Transverse colon (tissue), 4 donors: ENCODE results near the gene ANAPC2.

ENCODE experiments used
- EP300 ChIP-seq: sonication (generic); formaldehyde crosslinking; IDR thresholded peaks from one replicate; pipeline ENCODE4 v1.6.1; 2017; ENCODE audit warnings: antibody characterized with exemption, low read depth
- POLR2A ChIP-seq: fragments of 450-650 bp; IDR thresholded peaks from one replicate; pipeline ENCODE4 v1.6.1; 2016; ENCODE audit warnings: antibody characterized with exemption, mild to moderate bottlenecking, moderate library complexity
- POLR2AphosphoS5 ChIP-seq, 3 donors: sonication (generic); formaldehyde crosslinking; IDR thresholded peaks; one replicate each; pipeline ENCODE4 v1.6.1; 2016; ENCODE audit warnings: antibody characterized with exemption in 3 of 3
- TF ChIP-seq, protein P1 (sequence below), 5 experiments: fragments of 200-600 bp in 3 of 5; fragments of 450-650 bp in 2 of 5; sonication (generic) in 3 of 5; IDR thresholded peaks; 1 replicate in 2 of 5; 2 replicates in 3 of 5; pipeline ENCODE4 v1.5.1; 2016 to 2017; ENCODE audit warnings: antibody characterized with exemption in 5 of 5, inconsistent platforms in 3 of 5, mild to moderate bottlenecking in 2 of 5, moderate library complexity in 1 of 5

DNA sequence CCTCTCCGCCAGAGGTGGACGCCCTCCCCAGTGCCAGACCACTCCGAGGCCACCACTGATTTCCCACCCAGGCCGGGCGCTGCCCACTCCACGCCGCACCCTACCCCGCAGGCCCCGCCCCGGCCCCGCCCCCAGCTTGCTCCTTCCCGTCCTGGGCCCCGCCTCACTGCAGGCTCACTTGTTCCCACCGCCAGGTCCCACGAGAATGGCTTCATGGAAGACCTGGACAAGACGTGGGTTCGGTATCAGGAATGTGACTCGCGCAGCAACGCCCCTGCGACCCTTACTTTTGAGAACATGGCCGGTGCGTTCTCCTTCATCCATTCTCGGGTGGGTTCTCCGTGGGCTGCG, 25.0 kb downstream of the ANAPC2 start:
- TF ChIP-seq, protein P1, sequence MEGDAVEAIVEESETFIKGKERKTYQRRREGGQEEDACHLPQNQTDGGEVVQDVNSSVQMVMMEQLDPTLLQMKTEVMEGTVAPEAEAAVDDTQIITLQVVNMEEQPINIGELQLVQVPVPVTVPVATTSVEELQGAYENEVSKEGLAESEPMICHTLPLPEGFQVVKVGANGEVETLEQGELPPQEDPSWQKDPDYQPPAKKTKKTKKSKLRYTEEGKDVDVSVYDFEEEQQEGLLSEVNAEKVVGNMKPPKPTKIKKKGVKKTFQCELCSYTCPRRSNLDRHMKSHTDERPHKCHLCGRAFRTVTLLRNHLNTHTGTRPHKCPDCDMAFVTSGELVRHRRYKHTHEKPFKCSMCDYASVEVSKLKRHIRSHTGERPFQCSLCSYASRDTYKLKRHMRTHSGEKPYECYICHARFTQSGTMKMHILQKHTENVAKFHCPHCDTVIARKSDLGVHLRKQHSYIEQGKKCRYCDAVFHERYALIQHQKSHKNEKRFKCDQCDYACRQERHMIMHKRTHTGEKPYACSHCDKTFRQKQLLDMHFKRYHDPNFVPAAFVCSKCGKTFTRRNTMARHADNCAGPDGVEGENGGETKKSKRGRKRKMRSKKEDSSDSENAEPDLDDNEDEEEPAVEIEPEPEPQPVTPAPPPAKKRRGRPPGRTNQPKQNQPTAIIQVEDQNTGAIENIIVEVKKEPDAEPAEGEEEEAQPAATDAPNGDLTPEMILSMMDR (IDR thresholded peaks at IDR 0.05) = no peak
- TF ChIP-seq EP300 = no peak
- no peak for TF ChIP-seq POLR2A
- no peak for TF ChIP-seq POLR2AphosphoS5 (IDR thresholded peaks at IDR 0.05)
